ENCODE data around the gene FAM181B.

FAM181B gene

DNA sequence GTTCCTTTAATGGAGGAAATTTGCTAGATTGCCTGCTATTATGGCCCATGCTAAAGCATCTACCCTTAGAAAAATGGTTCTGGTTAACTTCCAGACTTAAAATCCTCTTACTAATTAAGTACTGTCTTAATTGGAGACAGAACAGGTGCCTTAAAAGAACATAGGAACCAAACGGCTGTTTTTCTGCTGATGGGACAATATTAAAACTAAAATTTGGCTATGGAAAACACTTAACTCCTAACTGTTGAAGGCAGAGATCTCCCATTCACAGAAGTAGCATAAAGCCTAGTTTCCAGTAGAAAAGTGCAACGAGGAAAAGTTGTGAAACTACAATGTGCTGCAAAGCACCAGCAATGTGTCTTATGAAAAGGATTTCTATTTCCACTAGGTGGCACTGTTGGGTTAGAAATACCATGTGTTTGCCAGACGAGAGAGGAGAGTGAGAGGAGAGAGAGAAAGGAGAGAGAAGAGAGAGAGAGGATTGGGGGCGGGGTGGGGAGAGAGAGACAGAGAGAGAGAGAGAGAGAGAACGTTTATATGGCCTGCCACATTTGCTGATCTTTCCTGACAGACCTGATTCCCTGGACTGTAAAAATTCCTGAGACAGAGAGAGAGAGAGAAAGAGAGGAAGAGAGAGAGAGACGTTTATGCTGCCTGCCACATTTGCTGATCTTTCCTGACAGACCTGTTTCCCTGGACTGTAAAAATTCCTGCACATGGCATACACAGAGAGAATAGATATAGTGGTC, 51.5 kb downstream of the FAM181B start:
- DNase-seq (ENCODE audit: low read depth): no peak

DNA sequence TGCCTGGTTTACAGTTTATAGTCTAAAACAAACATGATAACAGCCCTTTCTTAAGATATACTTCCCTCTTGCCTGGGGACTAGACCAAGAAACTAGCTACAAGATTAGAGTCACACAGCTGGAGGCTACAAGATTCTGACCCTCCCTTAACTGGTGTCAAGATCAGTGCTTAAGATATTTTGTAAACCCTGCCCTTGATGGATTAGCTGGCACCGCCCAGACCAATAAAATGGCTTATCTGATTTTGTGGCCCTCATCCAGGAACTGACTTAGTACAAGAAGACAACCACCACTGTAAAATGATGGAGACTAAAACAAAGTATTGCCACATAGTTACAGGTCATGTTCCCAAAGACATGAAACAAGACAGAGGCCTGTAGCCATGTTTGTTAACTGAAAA, 53.4 kb downstream of the FAM181B start:
- DNase-seq (ENCODE audit: low read depth): no peak

All from stimulated activated CD8-positive, alpha-beta memory T cell treated with anti-CD3 and anti-CD28 coated beads, Interleukin-15, amount 100 ng/mL, for 24 hours (primary cell).